ENCODE measurements around the gene GALNT10.

GALNT10 gene

DNA sequence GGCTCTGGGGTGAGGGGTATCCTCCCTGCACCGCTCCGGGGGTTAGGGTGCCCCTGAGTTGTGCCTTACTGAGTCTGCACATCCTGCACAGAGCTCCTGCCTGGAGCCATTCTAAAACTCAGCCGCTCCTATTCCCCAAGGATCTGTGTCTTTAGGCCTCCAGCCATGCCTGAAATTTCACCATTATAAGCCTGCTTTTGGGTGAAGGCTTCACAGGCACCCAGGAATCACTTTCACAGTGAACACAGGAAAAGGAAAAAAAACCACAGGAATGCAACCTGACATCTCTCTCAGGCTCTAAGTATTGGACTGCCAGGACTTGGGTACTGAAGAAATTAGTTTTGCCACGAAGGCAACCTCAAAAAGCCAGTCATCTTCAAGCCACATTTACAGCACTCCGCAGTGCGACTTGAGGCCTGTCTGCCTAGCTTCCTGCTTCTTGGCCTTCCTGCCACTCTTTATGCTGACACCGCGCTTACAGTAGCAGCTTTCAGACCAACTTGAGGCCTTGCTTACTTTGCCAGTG lies 30.9 kb downstream of the GALNT10 start:
- peak; percentile 77 for DNase-seq (ENCODE audit: low read depth)
- H3K4me3 ChIP-seq (ENCODE audit: low read length): no peak overlapping the region
- TF ChIP-seq, protein P1, sequence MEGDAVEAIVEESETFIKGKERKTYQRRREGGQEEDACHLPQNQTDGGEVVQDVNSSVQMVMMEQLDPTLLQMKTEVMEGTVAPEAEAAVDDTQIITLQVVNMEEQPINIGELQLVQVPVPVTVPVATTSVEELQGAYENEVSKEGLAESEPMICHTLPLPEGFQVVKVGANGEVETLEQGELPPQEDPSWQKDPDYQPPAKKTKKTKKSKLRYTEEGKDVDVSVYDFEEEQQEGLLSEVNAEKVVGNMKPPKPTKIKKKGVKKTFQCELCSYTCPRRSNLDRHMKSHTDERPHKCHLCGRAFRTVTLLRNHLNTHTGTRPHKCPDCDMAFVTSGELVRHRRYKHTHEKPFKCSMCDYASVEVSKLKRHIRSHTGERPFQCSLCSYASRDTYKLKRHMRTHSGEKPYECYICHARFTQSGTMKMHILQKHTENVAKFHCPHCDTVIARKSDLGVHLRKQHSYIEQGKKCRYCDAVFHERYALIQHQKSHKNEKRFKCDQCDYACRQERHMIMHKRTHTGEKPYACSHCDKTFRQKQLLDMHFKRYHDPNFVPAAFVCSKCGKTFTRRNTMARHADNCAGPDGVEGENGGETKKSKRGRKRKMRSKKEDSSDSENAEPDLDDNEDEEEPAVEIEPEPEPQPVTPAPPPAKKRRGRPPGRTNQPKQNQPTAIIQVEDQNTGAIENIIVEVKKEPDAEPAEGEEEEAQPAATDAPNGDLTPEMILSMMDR (IDR thresholded peaks at IDR 0.05; ENCODE audit: insufficient read depth, low read depth, low read length, missing control alignments): no peak

DNA sequence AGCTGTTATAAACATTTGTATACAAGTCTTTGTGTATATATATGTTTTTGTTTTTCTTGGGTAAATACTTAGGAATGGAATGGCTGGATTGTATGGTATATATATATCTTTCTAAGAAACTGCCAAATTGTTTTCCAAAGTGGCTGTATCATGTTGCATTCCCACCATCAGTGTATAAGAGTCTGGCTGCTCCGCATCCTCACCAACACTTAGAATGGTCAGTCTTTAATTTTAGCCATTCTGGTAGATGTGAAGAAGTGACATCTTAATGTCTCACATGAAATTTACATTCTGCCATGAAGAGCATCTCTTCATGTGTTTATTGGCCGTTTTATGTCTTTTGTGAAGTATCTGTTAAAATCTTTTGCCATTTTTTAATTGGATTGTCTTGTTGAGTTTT lies 31.9 kb downstream of the GALNT10 start:
- TF ChIP-seq, protein P1 (IDR thresholded peaks at IDR 0.05; ENCODE audit: insufficient read depth, low read depth, low read length, missing control alignments): no peak
- no peak for DNase-seq (ENCODE audit: low read depth)
- H3K4me3 ChIP-seq (ENCODE audit: low read length): no peak overlapping the region

DNA sequence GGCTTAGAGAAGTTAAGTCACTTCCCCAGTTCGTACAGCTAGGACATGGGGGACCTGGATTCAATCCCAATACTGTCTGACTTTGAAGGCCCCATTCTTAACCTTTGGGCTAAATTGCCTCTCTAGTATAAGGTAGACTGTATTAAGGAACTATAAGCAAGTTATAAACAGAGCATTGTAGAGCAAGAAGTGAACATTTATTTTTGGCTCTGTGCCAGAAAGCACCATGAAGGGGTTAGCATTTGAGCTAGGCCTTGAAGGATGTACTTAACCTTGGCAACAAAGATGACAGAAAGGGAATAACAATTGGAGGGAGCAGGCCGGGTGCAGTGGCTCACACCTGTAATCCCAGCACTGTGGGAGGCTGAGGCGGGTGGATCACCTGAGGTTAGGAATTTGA lies 32.8 kb downstream of the GALNT10 start:
- TF ChIP-seq, protein P1 (IDR thresholded peaks at IDR 0.05; ENCODE audit: insufficient read depth, low read depth, low read length, missing control alignments): no peak
- H3K4me3 ChIP-seq (ENCODE audit: low read length): no peak overlapping the region
- DNase-seq (ENCODE audit: low read depth): no peak

DNA sequence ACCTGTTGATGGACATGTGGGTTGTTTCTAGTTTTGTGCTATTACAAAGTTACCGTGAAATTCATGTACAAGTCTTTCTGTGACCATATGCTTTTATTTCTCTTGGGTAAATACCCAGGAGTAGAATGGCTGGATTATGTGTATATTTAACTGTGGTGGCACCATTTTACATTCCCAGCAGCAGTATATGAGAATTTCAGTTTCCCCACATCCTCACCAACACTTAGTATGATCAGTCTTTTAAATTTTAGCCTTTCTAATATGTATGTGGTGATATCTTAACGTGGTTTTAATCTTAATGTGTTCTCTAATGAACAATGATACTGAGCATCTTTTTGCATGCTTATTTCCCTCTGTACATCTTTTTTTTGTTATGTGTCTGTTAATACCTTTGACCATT lies 36.6 kb downstream of the GALNT10 start:
- TF ChIP-seq, protein P1 (IDR thresholded peaks at IDR 0.05; ENCODE audit: insufficient read depth, low read depth, low read length, missing control alignments): no peak
- H3K4me3 ChIP-seq (ENCODE audit: low read length): no peak overlapping the region
- DNase-seq (ENCODE audit: low read depth): no peak

DNA sequence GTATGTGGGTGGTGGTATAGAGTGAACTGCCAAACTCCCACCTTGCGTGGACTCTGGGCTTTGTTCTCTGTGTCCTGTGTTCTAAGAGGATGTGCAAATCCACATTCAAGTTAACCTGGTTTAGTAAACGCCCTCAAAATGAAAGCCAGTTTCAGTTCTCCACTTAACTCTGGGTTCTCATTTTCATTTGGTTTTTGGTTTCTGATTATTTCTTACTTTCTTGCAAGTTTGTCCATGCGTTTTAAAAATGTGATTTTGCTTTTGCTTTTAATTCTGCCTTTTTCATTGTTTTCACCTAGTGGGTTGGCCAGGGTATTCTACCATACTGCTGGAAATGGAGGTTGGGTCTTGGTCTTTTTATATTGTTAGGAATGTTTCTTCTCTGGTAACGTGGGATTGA lies 38.2 kb downstream of the GALNT10 start:
- no peak overlapping the region for H3K4me3 ChIP-seq (ENCODE audit: low read length)
- TF ChIP-seq, protein P1 (IDR thresholded peaks at IDR 0.05; ENCODE audit: insufficient read depth, low read depth, low read length, missing control alignments): no peak
- no peak for DNase-seq (ENCODE audit: low read depth)

DNA sequence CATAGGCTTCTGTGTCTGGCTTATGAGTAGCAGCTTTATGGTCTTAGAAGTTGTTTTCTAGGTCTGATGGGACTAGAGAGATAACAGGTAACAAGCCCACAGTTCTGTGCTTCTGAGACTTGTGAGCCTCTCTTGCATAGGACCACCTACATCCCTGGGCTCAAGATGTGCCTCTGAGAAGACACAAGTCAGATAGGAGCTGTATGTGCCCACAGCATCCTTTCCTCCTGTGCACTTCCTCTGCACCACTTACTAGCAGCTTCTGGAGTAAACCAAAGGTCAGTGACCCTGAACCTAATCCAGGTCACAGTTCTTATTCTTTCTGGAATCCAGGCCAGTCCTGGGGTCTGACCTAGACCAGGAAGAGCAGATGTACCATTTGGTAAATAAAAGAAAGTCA lies 40.0 kb downstream of the GALNT10 start:
- no peak overlapping the region for H3K4me3 ChIP-seq (ENCODE audit: low read length)
- DNase-seq (ENCODE audit: low read depth): no peak
- TF ChIP-seq, protein P1 (IDR thresholded peaks at IDR 0.05; ENCODE audit: insufficient read depth, low read depth, low read length, missing control alignments): no peak

DNA sequence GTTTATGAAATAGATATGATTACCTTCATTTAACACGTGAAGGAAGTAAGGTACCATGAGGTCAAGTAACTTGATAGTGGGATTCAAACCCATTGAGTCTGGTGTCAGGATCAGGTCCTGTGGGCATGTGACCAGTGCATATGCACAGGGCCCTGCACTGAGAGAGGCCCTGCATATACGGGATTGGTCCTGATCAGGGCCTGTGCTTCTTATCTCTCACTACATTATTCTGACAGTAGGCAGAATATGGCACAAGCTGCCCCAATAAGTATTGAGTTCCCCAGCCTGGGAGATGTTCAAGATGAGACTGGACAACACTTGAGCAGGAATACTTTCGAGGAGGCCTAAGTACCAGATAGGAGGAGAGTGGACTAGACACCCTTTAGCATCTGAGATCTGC lies 44.0 kb downstream of the GALNT10 start:
- TF ChIP-seq, protein P1 (IDR thresholded peaks at IDR 0.05; ENCODE audit: insufficient read depth, low read depth, low read length, missing control alignments): no peak
- DNase-seq (ENCODE audit: low read depth): no peak
- H3K4me3 ChIP-seq (ENCODE audit: low read length): no peak overlapping the region
